ENCODE measurements around the gene NFIB.

The NFIB gene

DNA sequence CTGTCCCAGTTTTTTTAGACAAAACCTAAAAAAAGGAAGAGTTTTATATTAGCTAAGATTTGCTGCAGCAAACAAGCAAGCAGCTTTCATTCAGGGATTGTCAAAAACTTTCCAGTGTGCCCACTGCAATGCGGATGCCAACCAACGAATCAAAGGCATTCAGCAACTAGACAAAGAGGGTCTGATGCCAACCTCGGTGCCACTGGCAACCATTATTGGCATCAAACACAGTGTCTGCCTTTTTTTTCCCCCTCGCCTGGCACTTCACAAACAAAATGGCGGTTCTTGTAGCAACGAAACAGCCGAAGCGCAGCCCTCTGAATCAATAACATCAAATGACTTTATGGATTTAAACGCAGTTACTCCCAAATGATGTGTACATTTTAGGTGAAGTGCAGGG lies 10.4 kb downstream of the NFIB start:
- DNase-seq: no peak

DNA sequence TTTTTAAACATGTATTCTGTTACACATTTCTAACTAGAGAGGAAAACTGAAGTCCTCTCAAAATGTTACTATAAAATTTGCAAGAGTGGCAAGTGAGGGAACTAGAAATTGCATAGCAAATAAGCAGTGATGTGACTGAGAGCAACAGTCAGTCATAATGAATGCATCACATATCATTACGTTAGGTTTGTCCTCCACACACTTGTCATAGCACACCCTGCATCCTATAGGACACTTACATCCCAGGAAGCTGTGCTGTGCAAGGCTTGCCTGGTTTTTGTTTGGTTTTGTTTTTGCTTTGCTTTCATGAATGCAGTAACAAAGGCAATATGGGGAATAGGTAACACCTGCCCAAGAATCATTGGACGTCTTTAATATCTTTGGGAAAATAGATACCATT lies 10.8 kb downstream of the NFIB start:
- no peak for DNase-seq

DNA sequence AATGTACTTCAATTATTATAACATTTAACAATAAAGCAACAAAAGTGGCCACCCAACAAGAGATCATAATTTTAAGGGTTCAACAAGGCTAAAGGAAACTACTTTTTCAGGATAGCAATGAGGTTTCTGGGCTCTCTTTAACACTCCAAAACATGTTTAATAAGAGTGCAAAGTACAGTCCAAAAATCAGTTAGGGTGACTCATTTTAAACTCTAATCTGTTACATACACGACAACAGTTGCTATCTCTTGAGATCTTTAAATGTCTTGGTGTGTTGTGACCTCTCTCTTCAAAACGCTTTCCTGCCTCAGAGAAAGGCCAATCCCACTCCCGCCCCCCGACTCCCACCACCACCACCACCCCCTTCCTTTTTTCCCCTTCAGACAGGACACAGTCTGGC lies 11.5 kb downstream of the NFIB start:
- DNase-seq: no peak

DNA sequence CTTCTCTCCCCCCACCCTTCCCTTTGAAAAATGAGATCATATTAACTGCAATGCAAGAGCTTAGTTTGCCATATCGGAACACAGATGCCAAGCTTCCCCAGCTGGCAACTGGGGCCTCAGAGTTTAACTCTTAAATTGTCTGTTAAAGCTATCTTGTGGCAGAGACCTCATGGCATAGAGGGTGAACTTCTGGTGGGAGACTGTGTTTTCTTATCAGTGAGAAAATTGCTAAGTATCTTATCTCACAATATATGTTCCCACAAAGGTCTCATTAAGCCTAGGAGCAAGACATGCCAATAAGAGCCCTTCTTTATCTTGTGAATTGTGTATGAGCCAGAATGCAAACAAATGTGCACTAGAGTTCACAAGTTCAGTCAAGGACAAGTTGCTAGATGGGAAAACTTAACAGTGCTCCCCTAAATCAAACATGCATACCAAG lies 12.3 kb downstream of the NFIB start:
- no peak for DNase-seq

DNA sequence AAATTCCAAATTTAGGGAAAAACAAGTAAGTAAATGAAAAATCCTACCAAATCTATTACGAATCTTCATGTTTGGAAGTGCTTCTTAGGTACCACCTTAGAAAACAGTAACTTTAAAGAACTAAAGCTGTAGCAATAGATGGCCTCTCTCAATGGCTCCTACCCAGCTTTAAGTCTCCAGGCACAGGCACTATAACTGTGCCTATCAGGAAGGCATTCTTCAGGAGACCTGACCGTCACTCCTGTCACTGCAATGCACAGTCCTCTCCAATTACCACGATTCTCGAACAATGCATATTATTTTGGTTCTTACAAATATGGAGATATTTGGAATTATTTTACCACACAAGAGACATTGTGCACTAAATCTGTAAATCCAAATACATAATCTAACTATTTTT lies 12.9 kb downstream of the NFIB start:
- no peak for DNase-seq

DNA sequence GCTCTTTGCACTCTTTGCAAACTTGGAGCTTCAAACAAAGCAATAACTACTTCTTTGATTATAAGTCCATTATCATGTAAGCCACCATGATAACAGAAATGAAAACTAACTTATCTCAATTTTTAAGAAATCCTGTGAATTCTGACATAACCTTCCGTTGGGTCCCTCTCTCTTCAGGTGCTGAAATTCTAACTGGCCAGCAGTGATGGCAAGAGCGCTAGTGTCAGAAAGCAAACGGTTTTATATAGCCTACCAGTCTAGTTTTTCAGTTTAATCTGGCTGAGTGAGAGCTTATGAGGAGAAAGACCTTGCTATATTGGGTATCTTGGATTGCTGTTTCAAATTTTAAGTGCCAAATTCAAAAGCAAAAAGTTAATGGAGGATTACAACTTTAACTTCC lies 13.4 kb downstream of the NFIB start:
- DNase-seq: no peak

DNA sequence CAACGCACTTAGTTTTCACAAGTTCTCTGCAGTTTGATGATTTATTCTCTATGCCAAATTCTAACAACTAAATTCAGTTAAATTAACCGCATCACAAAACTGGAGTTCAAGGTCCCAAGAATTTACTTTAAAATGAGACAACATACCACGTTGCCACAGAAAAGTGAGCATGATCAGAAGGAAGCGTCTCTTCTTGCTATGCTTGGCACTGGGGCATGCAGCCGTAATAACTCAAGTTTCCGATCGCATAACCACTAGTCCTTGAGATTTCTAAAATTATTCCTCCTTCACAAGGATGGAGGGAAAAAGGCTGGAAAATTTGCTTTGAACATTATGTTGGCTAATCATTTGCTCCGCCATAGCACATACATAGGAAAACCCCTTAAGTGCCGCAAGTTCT lies 13.9 kb downstream of the NFIB start:
- no peak for DNase-seq

DNA sequence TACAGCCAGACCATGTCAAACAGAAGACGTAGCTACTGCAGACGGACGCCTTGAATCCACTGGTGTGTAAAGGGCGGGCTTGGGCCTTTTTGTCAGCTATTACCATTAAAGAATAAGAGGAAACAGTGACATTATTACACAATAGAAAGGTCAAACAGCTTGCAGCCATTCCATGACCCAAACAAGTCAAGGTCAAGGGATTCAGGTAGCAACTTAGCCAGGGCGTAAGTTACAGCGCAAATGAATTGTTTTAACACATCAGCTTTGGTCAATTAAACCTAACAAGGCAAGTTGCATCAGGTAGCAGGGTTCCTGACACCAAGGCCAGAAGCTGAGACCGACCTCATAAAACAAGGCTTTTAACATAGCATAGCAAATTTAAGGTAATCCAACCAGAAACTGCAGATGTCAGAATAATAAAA lies 15.3 kb downstream of the NFIB start:
- DNase-seq: no peak

DNA sequence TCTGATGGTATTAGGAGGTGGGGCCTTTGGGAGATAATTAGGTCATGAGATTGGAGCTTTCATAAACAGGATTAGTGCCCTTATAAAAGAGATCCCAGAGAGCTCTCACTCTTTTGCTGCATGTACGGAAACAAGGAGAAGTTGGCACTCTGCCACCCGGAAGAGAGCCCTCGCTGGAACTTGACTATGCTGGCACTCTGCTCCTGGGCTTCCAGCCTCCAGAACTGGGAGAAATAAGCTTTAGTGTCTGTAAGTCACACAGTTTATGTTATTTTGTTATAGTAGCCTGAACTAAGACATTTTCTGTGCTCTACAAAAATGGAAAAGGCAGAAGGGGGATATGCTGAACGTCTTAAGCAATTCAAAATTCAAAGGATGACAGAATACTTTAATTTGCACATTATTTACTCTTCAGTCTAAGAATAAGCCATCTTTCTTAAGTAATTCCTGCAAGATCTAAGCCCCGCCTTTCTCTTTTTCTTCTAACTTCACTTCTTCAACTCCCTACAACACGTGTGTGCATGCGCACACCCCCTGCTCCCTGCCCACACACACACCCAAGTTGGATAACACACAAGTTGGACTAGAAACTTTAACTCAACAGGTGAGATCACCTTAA lies 17.3 kb downstream of the NFIB start:
- no peak for DNase-seq

DNA sequence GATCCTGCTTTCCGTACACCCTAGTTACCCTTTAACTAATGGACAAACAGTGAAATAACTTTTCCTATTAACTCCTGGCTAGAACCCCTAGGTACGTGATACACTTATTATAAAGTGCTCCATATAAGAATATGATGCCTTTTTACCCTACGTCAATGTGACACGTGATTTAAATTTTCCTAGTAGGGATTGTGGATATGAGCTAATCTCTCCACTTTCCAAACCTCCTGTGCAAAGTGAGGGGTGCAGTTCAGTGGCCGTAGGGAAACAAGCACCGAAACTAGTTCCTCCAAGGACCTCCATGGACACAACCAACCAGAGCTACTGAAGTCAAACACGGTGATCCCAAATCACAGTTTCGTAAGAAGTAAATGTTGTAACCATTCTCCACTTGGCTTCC lies 19.3 kb downstream of the NFIB start:
- no peak for DNase-seq

DNA sequence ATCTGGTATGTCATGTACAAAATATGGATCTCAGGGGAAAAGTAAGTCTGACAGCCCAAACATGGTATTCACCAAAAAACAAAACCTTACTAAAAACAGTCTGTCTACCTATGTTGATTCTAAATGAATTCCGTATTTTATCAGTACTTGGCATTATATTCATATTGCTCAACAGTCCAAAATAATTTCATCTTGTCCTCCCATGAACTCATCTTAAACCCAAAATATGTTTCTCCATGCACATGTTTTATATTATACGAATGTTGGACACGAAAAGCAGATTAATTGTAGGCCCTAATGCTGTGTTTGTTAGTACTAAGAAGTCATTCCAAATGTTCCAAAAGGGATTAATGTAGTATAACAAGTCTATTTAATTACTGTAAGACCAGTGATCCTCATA lies 20.1 kb downstream of the NFIB start:
- DNase-seq: no peak

DNA sequence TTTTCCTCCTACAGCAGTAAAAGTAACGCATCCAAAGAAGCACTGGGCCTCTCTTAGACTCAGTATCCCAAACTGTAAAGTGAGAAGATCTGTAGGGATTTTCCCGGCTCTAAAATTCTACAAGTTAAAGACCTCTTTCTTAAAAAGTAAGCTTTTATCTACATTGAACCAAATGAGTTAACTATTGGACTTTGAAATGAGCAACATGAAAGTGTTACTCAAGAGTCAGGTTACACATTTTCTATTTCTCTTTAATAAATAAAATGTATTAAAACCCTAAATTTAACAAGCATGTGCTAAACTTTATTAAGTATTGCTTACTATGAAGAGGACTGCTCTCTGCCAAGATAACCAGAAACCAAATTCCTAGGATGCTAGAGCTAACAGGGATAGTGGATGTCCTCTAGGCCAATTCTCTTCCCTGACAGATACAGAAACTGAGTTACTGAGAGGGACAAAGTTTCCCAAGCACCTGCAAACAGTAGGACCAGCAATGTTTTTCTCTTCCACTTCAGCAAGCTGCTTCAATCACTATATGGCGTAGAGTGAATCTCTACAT lies 21.7 kb downstream of the NFIB start:
- DNase-seq: no peak

DNA sequence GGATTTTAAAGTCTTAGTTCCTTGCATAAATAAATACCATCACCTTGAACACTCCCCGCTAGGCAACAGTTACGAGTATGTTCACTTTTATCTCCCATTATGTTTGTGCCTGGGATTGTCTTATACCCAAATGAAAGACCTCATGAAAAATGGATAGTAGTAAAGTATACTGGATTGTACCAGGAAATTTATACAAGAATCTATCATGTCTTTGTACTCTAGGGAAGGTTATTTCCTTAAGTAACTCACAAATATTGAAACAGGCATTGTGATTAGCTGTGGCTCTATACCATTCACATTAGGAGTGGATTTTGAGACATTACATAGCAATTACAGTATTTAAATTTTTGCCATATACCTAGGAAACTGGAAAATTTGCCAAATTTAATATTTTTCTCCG lies 24.0 kb downstream of the NFIB start:
- DNase-seq: no peak

DNA sequence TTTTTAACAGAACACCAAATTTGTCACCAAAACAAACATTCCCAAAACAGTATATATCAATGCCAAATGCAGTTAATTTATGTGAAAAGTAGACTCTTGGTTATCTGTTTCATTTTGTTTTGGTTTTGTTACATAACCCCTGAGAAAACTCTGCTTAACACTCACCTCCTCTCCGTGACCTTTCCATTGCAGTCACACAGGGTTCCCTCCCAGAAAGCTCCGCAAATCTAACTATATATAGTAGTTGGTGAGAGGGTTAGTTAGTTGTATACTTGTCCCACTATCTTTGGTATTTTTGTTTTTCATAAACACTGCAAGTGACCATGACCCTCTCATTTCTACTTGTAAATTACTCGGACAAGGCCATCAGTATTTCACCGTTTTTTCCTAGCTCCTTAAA lies 25.5 kb downstream of the NFIB start:
- no peak for DNase-seq

DNA sequence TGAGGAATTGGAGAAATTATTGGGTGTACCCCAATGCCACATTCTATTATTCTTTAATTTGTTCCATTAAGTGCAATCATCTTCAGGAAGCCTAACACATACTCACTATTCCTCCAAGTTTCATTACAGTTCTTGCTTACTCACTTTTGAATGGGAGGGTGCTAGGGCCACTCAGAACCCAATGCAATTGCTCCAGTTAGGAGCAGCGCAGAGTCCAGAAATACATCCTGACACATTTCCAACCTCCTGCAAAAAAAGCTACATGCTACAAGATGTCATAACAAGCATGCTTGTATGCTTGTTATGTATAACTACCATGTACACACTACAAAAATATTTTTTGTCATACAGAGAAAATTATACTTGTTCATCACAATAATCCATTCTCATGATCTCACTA lies 27.8 kb downstream of the NFIB start:
- DNase-seq: no peak

DNA sequence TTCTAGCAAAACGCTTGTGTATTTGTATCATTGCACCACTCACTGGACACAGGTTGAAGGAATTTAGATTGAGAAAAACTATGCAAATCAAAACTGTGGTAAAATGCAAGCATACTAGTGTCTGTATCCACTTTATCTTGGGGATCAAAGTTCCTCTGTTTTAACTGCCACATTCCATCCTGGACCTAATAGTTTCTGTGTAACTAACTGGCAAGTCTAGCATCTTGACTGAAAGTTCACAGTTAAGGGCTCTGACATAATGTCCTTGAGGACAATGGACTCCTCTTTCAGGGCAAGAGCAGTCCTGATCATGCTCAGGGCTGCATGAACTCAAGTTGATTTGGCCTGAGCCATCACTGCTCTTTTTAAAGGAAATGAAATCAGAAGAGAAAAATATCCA lies 30.7 kb downstream of the NFIB start:
- DNase-seq: no peak

DNA sequence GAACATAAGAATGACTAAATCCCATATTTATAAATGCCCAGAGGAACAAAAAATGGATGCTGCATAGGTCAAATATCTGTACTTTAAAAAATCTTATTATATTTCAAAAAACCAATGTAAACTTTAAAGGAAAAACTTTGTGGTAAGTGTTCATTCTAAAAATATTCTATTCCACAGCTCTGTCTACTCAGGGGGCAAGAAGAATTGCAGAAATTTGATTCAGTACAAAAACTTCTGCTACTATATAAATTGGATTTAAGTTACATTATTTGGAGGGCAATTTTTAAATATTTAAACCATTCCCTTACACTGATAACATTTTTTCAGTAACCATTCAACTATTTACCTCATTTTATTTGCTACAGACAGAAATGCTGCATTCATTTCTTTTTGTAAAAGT lies 32.1 kb downstream of the NFIB start:
- DNase-seq: no peak

DNA sequence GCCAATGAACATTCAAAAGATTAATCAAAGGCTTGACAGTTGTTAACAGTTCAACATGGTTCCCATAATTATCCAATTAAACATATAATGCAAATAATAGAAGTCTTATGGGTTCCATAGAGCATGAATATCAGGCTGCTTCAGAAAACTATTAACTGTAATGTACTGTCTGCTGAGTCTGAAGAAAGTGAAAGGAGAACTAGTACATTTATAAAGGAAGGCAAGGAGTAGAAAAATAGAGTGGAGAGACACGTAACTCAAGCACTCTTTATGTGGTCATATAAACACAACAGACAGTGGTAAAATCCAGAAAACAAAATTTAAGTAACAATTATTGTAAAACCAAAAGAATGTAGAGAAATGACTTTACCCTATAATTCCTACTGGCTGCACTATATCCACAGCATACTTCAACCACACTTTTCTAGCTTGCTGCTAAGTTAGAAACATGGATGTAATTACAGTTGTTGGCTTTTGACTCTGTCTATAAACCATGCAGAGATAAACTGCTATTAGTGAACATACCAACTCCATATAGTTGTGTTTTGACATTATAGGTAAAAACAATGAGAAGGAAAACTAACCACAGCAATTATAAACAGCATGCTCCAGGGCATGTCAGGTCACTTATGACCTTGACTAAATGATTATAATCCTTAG lies 32.7 kb downstream of the NFIB start:
- DNase-seq: no peak

DNA sequence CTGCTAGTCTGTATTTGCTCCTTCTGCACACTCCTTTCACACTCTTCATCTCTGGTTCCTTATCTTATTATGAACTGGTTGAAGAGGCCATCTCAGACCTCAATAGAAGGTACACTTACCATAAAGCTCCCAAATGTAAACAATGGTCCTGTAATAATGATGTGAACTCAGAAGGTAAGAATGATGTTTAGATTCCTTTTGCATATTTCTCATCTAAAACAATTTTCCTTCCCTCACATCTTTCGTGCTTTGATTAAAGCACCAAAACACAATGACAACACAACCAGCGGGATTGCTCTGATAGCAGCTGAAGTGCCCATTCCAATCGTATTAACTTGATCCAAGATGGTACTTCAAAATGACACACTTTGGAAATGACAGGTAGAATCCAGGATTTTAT lies 34.3 kb downstream of the NFIB start:
- DNase-seq: no peak

DNA sequence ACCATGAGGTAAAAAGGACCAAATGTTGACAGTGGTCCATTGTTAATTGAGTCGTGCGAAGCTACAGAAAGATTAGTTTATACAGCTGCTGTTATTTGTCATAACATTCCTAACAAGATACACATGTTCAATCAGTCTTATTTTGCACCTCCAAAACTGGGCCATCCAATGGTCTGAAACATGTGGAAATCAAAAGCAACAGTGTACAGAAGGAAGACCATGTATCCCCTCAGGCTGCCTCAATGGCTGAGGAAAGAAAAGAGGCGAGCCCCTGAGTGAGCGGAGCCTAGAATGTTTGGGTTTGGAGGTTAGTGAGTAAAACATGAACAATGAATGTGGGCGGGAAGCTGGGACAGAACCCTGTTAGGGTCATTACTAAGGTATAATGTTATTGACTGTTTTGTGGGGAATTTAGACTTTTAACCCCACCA lies 35.6 kb downstream of the NFIB start:
- no peak for DNase-seq

DNA sequence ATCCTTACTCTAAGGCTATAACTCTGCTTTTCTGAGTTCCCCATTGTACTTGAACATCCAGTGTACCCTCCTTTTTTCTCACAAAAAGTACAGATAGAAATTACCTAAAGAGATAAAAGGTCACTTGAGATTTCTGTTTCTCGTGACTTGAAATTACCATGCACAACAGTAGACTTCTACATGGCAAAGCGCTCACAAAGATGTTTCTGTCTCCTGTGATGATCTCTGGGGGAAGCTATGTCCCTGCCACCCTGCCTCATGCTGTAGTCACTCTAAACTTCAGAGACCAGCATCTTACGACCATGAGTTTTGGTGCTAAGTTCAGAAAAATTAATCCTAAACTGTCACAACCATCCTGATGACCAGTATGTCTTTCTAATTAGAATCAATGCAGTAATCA lies 36.2 kb downstream of the NFIB start:
- DNase-seq: no peak

DNA sequence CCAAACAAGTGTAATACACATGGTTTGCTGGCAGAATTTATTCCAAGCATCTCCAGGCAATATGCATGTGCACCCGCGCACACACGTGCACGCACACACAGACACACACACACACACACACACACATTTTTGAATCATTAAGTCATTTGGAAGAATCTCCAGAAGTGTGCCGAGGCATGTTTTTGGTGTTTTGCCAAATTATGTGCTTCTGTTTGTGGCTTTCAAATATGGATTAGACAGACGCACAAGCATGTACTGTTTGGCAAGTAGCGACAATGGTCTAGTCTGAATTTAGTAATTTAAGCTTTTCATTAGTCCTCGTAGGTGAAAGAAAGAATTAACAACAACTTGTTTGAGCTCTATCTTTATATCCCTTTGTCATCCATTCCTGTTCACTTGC lies 36.7 kb downstream of the NFIB start:
- DNase-seq: no peak

DNA sequence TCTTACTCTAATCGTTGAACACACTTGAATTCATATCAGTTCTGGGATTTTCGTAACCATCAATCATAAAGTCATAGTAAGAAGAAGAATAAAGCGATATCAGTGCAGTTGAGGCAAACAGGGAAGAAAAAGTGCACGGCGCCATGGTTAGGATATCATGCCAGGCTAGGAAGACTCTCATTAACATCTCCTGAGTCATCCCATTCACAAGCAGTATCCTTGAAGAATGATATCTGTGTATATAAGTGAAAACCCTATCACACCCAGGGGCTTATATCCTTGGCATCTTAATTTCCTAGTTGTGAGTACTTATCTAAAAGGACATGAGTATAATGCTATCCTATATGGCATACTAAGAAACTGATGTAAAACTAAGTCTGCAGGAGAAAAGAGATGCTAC lies 38.6 kb downstream of the NFIB start:
- no peak for DNase-seq

DNA sequence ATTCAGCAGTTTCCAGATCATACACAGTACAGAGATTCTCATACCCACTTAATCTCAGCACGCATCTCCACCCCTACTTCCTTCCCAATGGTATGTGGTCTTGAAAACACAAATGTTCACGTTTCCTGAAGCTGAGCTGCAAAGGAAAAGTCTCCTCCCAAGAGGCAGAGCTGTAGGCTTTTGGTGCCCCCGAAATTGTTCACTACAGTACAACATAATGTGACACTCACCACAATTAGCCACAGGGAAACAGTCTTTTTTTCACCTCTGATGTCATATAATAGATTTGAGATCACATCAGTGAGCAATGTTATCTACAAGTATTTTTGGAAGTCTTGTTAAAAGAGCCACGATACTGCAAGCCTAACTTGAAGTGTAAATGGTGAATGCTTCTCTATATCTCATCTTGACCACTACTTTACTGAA lies 40.2 kb downstream of the NFIB start:
- DNase-seq: no peak

All from NCI-H1092 (cell line).